Erythroblast (primary cell): ENCODE results near the gene PTP4A1.

Experiments used
- GATA1 ChIP-seq: IDR thresholded peaks from 2 replicates; pipeline ENCODE4 v1.6.1; 2011; ENCODE audit warnings: low read depth, mild to moderate bottlenecking, control low read depth, low read length, moderate library complexity
- POLR2A ChIP-seq: IDR thresholded peaks from 2 replicates; pipeline ENCODE4 v1.6.1; 2011; ENCODE audit warnings: mild to moderate bottlenecking, low read length

DNA sequence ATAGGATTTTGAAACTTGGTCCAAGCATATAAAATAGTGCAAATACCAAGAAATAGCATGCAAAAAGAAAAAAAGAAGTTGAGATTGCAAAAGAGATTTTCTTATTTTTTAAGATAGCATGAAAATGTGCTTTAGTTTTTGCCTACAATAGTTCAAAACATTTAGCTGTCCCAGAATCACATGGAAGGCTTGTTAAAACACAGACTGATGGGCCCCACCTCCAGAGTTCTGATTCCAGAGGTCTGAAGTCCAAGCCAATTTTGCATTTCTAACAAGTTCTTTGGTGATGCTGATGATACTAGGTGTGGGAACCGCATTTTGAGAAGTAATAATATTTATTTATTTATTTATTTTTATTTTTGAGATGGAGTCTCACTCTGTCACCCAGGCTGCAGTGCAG, 33.7 kb upstream of the PTP4A1 start:
- TF ChIP-seq POLR2A (no peak), GATA1 (no peak)
